ENCODE data around the gene FKBP2.

FKBP2 gene

DNA sequence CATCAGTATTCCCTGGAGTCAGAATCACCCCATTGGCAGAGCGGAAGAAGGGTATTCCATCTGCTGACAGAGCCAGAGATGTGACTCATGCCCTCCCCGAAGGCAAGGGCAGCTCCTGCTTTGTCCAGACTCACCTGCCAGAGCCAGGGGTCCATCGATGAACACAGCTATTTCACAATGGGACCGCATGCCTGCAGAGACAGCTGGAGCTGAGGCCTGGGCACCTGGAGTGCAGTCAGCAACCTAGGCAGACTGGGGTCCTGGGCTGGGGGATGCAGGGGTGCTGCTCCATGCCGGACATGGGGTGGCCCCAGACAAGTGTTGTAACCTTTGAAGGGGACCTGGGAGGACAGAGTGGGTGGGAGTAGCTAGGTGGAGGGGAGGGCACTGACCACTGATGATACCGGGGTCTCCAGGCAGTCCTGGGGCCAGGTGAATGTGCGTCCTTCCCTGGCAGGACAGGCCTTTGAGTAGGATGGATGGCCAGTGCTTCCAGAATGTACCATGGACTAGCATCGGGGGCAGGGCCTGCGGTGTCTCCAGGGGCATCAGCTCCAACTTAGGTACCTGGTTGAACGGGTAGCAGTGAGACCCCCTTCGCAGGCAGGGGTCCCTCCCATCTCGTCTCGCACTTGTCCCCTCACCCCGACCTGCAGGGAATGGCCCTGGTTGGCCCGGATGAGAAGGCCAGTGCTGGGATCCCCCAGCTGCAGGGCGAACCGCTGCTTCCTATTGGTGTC is 16.6 kb upstream of the FKBP2 start:
- Mint-ChIP-seq H3K27ac (no peak overlapping the region), H3K4me3 (peak overlapping the region; percentile 85 to 87), H3K27me3 (no peaks in the 10 kb centered on the region), H3K9me3 (no peaks in the 10 kb centered on the region), H3K36me3 (ENCODE audit: insufficient read depth) (peaks cover 44% of the 10 kb centered on the region), H3K4me1 (ENCODE audit: low read depth in 2 of 2) (peaks cover 14 to 23% of the 10 kb centered on the region in 2 donors)
- ATAC-seq (replicated peaks) (no peak), DNase-seq (no peak)

DNA sequence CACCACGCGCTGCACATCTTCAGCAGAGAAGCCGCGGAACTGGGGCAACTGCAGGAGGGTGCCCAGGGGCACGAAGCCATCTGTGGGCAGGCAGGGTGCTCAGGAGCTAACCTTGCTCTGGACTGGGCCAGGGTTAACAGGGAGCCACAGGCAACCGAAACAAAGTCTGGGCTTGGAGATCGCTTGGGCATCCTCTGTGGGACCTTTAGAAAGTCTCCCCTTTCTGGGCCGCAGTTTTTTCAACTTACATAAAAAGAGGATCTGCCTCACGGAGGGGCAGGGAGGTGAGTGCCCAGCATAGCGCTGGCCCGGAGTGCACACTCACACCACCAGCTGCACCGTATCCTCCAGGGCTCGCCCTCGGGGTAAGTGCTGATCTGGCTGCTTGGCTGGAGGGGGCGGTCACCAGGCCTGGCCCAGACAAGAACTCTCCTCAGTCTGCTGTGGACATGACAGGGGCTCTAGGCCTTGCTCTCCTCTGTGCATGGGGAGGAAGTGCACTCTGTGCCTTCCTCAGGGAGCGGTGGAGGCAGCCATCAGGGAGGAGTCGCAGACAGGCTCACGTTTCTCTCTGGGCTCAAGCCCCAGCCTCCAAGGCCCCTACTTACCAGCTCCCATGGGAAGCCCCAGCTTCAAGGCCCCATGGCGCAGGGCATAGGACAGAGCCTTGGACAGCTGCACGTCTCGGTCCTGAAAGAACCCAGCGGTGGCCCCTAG is 15.8 kb upstream of the FKBP2 start:
- H3K9me3 Mint-ChIP-seq = no peaks in the 10 kb centered on the region
- ATAC-seq (replicated peaks) = no peak
- DNase-seq = no peak
- H3K36me3 Mint-ChIP-seq (ENCODE audit: insufficient read depth) = peaks cover 42% of the 10 kb centered on the region
- H3K4me3 Mint-ChIP-seq = peak overlapping the region; percentile 85 to 87
- H3K27me3 Mint-ChIP-seq = no peaks in the 10 kb centered on the region
- peaks cover 21 to 30% of the 10 kb centered on the region in 2 donors for H3K4me1 Mint-ChIP-seq (ENCODE audit: low read depth in 2 of 2)
- peak overlapping the region in 1 of 2 donors; percentile 94 for H3K27ac Mint-ChIP-seq

DNA sequence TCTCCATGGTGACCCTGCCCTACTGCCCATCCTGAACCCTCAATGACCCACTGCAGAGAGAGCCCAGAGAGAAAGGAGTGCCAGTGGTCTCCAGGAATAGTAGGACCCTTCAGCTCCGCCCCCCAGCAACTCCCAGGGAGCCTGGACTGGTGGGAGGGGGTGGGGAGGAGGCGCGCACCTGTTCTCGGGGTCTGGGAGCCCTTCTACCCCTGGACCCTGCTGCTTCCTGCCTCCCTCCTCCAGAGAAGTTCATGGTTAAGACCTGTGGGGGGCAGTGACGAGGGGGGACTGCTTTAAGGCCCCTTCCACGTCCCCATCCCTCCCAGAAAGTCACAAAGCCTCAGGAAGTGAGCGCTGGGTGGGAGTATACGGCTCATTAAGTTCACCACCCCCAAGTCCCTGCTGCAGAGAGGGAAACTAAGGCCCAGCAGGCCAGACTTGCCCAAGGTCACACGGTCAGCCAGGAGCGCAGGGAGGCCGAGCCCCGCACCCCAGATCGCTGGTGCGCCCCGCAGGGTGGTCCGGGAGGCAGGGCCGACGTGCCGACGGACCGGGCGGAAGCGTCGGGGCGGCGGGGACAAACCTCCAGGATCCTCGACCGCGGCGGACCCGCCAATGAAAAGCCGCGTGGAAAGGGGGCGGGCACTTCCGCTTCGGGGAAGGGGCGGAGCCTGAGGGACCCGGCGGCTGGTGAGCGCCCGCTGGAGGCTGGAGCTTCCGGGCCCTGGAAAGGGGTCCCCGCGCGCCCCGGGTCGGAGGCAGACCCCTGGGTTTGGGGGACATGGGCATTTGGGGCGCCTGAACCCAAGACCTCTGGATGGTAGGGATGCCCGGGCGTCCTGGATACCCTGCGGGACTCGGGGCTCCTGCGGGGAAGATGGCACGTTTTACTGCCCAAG is 15.0 kb upstream of the FKBP2 start, which contains the start of the genes NUDT22 and TRPT1:
TSS of gene NUDT22 (plus strand) at position 667 of the 899 bp plus-strand sequence. CDS start 379 bp downstream, outside the sequence.
TSS of gene TRPT1 (minus strand) at position 579 of the 899 bp plus-strand sequence. CDS start at position 253, 326 bp downstream.
- Mint-ChIP-seq H3K36me3 (ENCODE audit: insufficient read depth) (peaks cover 43% of the 10 kb centered on the region), H3K4me3 (peak within 1 kb of the TSS; percentile 85 to 87), H3K9me3 (no peaks in the 10 kb centered on the region), H3K27me3 (no peaks in the 10 kb centered on the region), H3K27ac (peak within 1 kb of the TSS; percentile 87 to 94), H3K4me1 (ENCODE audit: low read depth in 2 of 2) (peaks cover 24 to 31% of the 10 kb centered on the region in 2 donors)
- DNase-seq (peak; percentile 90 to 92 (median 90)), ATAC-seq (replicated peaks) (peak; percentile 66)

DNA sequence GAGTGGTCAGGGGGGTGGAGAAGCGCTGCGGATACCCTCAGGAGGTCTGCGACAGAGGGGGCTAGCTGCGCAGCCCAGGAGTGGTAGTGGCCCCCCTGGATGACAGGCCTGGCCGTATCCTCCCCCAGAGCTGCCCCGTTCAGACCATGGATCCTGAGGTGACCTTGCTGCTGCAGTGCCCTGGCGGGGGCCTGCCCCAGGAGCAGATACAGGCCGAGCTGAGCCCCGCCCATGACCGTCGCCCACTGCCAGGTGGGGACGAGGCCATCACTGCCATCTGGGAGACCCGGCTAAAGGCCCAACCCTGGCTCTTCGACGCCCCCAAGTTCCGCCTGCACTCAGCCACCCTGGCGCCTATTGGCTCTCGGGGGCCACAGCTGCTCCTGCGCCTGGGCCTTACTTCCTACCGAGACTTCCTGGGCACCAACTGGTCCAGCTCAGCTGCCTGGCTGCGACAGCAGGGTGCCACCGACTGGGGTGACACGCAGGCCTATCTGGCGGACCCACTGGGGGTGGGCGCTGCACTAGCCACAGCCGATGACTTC is 14.3 kb upstream of the FKBP2 start:
- Mint-ChIP-seq H3K36me3 (ENCODE audit: insufficient read depth) (peaks cover 35% of the 10 kb centered on the region), H3K4me1 (ENCODE audit: low read depth in 2 of 2) (peaks cover 27 to 31% of the 10 kb centered on the region in 2 donors), H3K27ac (peak overlapping the region; percentile 87 to 94), H3K9me3 (no peaks in the 10 kb centered on the region), H3K27me3 (no peaks in the 10 kb centered on the region), H3K4me3 (peak overlapping the region; percentile 85 to 87)
- DNase-seq = peak; percentile 49 to 55 (median 50)
- ATAC-seq (replicated peaks) = peak; percentile 49

DNA sequence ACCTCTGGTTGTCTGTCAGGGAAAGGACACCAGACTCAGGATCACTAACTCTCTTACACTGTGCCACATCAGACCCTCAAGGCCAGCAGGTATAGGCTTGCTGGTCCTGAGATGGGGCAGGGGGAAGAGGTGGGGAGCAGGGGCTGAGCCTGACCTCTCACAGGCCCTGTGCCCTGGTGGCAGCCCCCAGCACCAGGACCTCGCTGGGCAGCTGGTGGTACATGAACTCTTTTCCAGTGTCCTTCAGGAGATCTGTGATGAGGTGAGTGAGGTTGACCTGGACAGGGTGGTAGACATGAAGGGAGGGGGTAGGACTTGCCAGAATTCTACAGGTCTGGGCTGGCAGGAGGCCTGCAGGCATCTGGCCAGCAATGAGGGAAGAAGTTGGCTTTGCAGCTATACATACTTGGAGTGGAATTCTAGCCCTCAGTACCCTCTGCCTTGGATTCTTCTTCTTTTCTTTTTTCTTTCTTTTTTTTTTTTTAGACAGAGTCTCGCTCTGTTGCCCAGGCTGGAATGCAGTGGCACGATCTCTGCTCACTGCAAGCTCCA is 13.4 kb upstream of the FKBP2 start:
- no peak for ATAC-seq (replicated peaks)
- Mint-ChIP-seq H3K4me3 (peak overlapping the region; percentile 85 to 87), H3K4me1 (ENCODE audit: low read depth in 2 of 2) (peaks cover 28 to 36% of the 10 kb centered on the region in 2 donors), H3K27ac (peak overlapping the region; percentile 87 to 94), H3K27me3 (no peaks in the 10 kb centered on the region), H3K9me3 (no peaks in the 10 kb centered on the region), H3K36me3 (ENCODE audit: insufficient read depth) (peaks cover 31% of the 10 kb centered on the region)
- DNase-seq = no peak

DNA sequence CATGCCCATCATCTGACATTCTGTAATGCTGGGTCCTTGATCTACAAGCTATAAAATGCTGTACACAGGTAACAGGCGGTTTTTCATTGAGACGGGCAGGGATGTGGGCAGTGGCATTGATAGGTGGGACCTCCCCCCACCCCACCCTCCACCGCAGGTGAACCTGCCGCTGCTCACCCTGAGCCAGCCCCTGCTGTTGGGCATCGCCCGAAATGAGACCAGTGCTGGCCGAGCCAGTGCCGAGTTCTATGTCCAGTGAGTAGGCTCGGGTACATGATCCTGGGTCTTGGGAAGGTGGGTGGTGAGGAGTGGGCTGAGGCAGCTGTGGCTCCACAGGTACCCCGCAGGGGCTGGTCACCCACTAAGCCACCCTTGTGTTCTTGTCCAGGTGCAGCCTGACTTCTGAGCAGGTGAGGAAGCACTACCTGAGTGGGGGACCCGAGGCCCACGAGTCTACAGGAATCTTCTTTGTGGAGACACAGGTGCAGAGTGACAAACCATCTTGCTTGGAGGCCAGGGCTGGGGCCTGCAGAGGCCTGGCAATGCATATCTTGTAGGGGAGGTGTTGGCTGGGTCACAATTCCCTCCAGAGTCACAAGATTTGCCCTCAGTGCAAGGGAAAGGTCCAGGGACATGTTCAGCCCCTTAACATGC is 11.7 kb upstream of the FKBP2 start:
- DNase-seq = no peak
- peaks cover 37 to 40% of the 10 kb centered on the region in 2 donors for H3K4me1 Mint-ChIP-seq (ENCODE audit: low read depth in 2 of 2)
- H3K4me3 Mint-ChIP-seq = peak overlapping the region; percentile 91 to 93
- peaks cover 19% of the 10 kb centered on the region for H3K36me3 Mint-ChIP-seq (ENCODE audit: insufficient read depth)
- H3K27ac Mint-ChIP-seq = peak overlapping the region; percentile 97 to 98
- H3K27me3 Mint-ChIP-seq = no peaks in the 10 kb centered on the region
- no peaks in the 10 kb centered on the region for H3K9me3 Mint-ChIP-seq
- no peak for ATAC-seq (replicated peaks)

DNA sequence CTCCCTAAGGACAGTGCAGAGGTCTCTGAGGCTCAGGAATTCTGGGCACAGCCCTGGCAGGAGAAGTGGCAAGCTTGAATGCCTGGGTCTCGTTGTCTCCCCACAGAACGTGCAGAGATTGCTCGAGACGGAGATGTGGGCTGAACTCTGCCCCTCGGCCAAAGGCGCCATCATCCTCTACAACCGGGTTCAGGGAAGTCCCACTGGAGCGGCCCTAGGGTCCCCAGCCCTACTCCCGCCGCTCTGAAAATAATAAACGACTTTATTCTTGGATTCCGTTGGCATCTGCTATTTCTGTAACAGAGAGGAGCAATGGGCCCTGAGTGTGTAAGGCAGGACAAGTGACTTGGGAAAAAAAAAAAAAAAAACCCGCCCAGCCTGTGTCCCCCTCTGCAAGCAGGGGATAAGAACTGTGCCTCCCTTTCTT is 11.1 kb upstream of the FKBP2 start:
- Mint-ChIP-seq H3K4me1 (ENCODE audit: low read depth in 2 of 2) (peaks cover 37 to 39% of the 10 kb centered on the region in 2 donors), H3K27me3 (no peaks in the 10 kb centered on the region), H3K36me3 (ENCODE audit: insufficient read depth) (peaks cover 16% of the 10 kb centered on the region), H3K27ac (peak overlapping the region; percentile 97 to 98), H3K9me3 (no peaks in the 10 kb centered on the region), H3K4me3 (peak overlapping the region; percentile 91 to 93)
- DNase-seq (no peak), ATAC-seq (replicated peaks) (no peak)

DNA sequence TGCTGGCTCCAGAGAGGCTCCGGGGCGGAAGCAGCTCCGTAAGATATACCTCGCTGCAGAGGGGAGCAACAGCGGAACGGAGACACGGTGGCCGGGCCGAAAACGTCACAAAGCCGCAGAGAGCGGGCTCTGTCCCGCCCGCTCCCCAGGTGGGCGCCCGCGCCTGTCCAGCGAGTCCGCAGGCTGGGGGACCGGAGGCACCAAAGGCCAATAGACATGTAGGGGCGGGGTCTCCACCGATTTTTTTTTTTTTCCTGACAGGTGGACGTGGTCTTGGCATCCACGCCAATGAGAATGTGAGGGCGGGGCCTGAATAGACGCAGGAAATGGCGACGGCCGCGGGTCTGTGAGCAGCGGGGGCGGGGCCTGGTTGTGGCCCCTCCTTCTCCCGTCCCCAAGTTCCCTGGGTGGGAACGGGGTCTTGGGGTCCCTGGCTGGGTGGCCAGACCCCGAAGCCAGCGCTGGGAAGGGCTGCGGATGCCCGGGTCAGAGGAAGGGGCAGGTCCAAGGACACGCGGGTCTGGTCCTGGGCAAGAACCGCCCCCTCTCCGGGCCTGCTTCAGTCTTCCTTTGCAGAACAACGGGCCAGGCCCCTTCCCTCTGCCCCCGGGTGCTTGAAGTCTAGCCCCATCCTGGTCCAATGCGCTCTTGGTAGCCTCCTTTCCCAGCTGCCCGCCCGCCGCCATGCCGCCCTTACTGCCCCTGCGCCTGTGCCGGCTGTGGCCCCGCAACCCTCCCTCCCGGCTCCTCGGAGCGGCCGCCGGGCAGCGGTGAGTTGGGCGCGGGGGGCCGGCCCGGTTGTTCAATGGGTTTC is 10.5 kb upstream of the FKBP2 start, which contains the start of gene DNAJC4:
TSS of gene DNAJC4 (plus strand) at position 378 of the 814 bp plus-strand sequence. CDS start at position 685, 307 bp downstream.
- peak within 1 kb of the TSS; percentile 97 to 98 for H3K27ac Mint-ChIP-seq
- H3K27me3 Mint-ChIP-seq = no peaks in the 10 kb centered on the region
- peaks cover 16% of the 10 kb centered on the region for H3K36me3 Mint-ChIP-seq (ENCODE audit: insufficient read depth)
- peak; percentile 83 to 86 (median 85) for DNase-seq
- peak within 1 kb of the TSS; percentile 91 to 93 for H3K4me3 Mint-ChIP-seq
- H3K4me1 Mint-ChIP-seq (ENCODE audit: low read depth in 2 of 2) = peaks cover 37 to 38% of the 10 kb centered on the region in 2 donors
- no peaks in the 10 kb centered on the region for H3K9me3 Mint-ChIP-seq
- ATAC-seq (replicated peaks) = peak; percentile 50

DNA sequence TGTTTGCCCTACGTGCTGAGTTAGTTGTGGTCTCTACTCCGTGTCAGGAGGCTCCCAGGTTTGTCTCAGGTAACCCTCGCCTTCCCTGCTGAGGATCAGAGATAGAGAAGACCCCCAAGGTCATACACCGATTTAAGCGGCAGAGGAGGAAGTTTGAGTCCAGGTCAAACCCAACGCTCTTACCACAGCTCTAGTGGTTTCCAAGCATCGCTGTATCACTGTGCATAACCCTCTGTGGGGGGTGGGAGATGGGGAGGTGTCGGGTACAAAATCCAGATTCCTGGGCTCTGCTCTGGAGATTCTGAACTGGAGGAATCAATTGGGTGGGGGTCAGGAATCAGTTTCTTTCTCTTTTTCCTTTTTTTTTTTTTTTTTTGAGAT is 9.9 kb upstream of the FKBP2 start:
- peaks cover 39 to 41% of the 10 kb centered on the region in 2 donors for H3K4me1 Mint-ChIP-seq (ENCODE audit: low read depth in 2 of 2)
- no peak for DNase-seq

DNA sequence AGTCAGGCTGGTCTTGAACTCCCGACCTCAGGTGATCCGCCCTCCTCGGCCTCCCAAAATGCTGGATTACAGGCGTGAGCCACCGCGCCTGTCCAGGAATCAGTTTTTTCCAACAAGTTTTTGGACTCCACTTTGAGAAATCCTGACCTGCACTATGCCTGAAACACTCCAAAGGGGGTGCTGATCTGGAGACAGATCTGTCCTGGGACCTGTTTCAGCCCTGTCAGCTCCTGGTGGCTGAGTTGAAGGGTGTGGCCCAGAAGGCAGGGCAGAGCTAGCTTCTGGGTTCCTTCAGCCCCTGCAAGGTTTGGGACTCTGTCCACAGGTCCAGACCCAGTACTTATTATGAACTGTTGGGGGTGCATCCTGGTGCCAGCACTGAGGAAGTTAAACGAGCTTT is 9.3 kb upstream of the FKBP2 start:
- Mint-ChIP-seq H3K4me1 (ENCODE audit: low read depth in 2 of 2) (peaks cover 39 to 41% of the 10 kb centered on the region in 2 donors), H3K27ac (peak overlapping the region in 1 of 2 donors; percentile 38), H3K36me3 (ENCODE audit: insufficient read depth) (peaks cover 16% of the 10 kb centered on the region), H3K9me3 (no peaks in the 10 kb centered on the region), H3K27me3 (no peaks in the 10 kb centered on the region), H3K4me3 (peak overlapping the region; percentile 91 to 93)
- ATAC-seq (replicated peaks) (no peak), DNase-seq (no peak)

More for the DNA sequence above, 9.9 kb upstream of the FKBP2 start:
- Mint-ChIP-seq H3K4me3 (peak overlapping the region; percentile 91 to 93), H3K9me3 (no peaks in the 10 kb centered on the region), H3K27me3 (no peaks in the 10 kb centered on the region), H3K36me3 (ENCODE audit: insufficient read depth) (peaks cover 16% of the 10 kb centered on the region), H3K27ac (peak overlapping the region; percentile 97 to 98)
- ATAC-seq (replicated peaks) = no peak

DNA sequence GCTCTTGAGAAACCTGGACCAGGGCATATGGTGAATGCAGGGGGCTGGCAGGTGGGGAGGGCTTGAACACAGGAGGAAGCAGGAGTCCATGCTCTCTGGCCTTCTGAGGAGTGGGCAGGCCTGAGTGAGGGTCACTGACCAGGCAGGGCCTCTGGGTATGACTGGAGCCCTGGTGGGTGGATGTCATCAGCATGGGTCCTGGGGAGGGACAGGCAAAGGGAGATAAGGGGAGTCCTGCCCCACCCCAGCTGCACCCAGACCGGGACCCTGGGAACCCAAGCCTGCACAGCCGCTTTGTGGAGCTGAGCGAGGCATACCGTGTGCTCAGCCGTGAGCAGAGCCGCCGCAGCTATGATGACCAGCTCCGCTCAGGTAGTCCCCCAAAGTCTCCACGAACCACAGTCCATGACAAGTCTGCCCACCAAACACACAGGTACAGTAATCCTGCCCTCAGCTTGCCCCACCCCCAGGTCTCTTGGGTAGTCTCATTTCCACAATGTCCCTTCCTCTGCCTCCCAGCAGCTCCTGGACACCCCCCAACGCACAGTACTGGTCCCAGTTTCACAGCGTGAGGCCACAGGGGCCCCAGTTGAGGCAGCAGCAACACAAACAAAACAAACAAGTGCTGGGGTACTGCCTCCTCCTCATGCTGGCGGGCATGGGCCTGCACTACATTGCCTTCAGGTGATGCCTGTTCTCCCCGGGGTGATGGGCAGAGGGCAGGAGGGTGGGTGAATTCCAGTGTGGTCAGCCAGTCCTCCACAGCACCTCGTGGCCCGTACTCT is 8.5 kb upstream of the FKBP2 start:
- H3K27ac Mint-ChIP-seq = peak overlapping the region in 1 of 2 donors; percentile 49
- peaks cover 31 to 33% of the 10 kb centered on the region in 2 donors for H3K4me1 Mint-ChIP-seq (ENCODE audit: low read depth in 2 of 2)

More for the DNA sequence above, 8.5 kb upstream of the FKBP2 start:
- Mint-ChIP-seq H3K9me3 (no peaks in the 10 kb centered on the region), H3K27me3 (no peaks in the 10 kb centered on the region), H3K4me3 (peak overlapping the region; percentile 61 to 91), H3K36me3 (ENCODE audit: insufficient read depth) (peaks cover 13% of the 10 kb centered on the region)
- ATAC-seq (replicated peaks) (no peak), DNase-seq (no peak)

Data from effector memory CD8-positive, alpha-beta T cell (primary cell).